H1 (cell line): Measurements from ENCODE around the gene NAT9.

Experiments
- BRCA1 ChIP-seq: IDR thresholded peaks from 2 replicates; pipeline ENCODE4 v1.6.1; 2012; ENCODE audit warnings: low read depth, low read length, improper control_type of control experiment
- CTCF ChIP-seq, 3 experiments: IDR thresholded peaks; 1 replicate in 2 of 3; 2 replicates in 1 of 3; pipeline versions ENCODE4 v1.5.1 to v1.6.1; 2011; ENCODE audit warnings: low read length in 3 of 3, mild to moderate bottlenecking in 3 of 3, inconsistent platforms in 2 of 3, low read depth in 1 of 3, moderate library complexity in 1 of 3; ENCODE audit not compliant: insufficient read depth in 1 of 3; ENCODE audit errors: control extremely low read depth in 1 of 3
- EZH2 ChIP-seq: fragments of 200-600 bp; sonication (generic); IDR thresholded peaks from 2 replicates; pipeline ENCODE4 v1.7.1; 2012; ENCODE audit warnings: low read depth, mild to moderate bottlenecking, moderate library complexity, low read length, inconsistent platforms; ENCODE audit not compliant: severe bottlenecking
- POLR2A ChIP-seq, 2 experiments: IDR thresholded peaks; 1 replicate in 1 of 2; 2 replicates in 1 of 2; pipeline ENCODE4 v1.6.1; 2011; ENCODE audit warnings: low read depth in 2 of 2, low read length in 2 of 2, mild to moderate bottlenecking in 2 of 2; ENCODE audit errors: control extremely low read depth in 1 of 2

- no peak for TF ChIP-seq BRCA1
- TF ChIP-seq CTCF (IDR thresholded peaks at IDR 0.05; ENCODE audit: control extremely low read depth in 1 of 3, insufficient read depth in 1 of 3, low read depth in 1 of 3, low read length in 3 of 3): no peak
- TF ChIP-seq POLR2A (IDR thresholded peaks at IDR 0.05; ENCODE audit: control extremely low read depth in 1 of 2, low read depth in 2 of 2, low read length in 2 of 2): no peak
- no peak for TF ChIP-seq EZH2
Observed at GRCh38 chr17:74803971-74804370, 27.8 kb upstream of the NAT9 start.
